Spleen (tissue), 11 donors: ENCODE measurements around the gene ARL5A. TPM values are rescaled to one million over a fixed set of nuclear protein-coding genes. Genes with fewer than 3 reads are reported as not detected.

Experiments used
- DNase-seq: peaks from one replicate; pipeline ENCODE4 v3.0.0-alpha.2; 2020
- H3K27ac ChIP-seq, 8 donors: fragments of 200-600 bp; sonication (generic) in 7 of 8; 1 replicate in 4 of 8; 2 replicates in 4 of 8; pipeline versions ENCODE4 v1.5.0 to v1.8.0; 2016 to 2021; ENCODE audit warnings: inconsistent platforms in 4 of 8, mild to moderate bottlenecking in 4 of 8, moderate library complexity in 1 of 8
- H3K27me3 ChIP-seq, 7 donors: fragments of 200-600 bp; sonication (generic) in 6 of 7; replicated peaks in 1 of 7; 1 replicate in 4 of 7; 2 replicates in 3 of 7; pipeline versions ENCODE4 v1.5.0 to v1.8.0; 2016 to 2021; ENCODE audit warnings: inconsistent platforms in 3 of 7, mild to moderate bottlenecking in 1 of 7
- H3K36me3 ChIP-seq, 6 donors: fragments of 200-600 bp; sonication (generic) in 5 of 6; 1 replicate in 4 of 6; 2 replicates in 2 of 6; pipeline versions ENCODE4 v1.5.0 to v1.8.0; 2016 to 2021; ENCODE audit warnings: inconsistent platforms in 2 of 6
- H3K4me1 ChIP-seq, 6 donors: fragments of 200-600 bp; sonication (generic) in 5 of 6; 1 replicate in 3 of 6; 2 replicates in 3 of 6; pipeline versions ENCODE4 v1.5.0 to v1.8.0; 2016 to 2021; ENCODE audit warnings: inconsistent platforms in 3 of 6
- H3K4me3 ChIP-seq, 8 donors: fragments of 200-600 bp; sonication (generic) in 7 of 8; 1 replicate in 4 of 8; 2 replicates in 4 of 8; pipeline versions ENCODE4 v1.5.0 to v1.8.0; 2016 to 2021; ENCODE audit warnings: inconsistent platforms in 4 of 8, mild to moderate bottlenecking in 4 of 8, moderate library complexity in 2 of 8
- H3K9me3 ChIP-seq, 8 donors: fragments of 200-600 bp; sonication (generic) in 7 of 8; 1 replicate in 4 of 8; 2 replicates in 4 of 8; pipeline versions ENCODE4 v1.5.0 to v1.8.0; 2016 to 2021; ENCODE audit warnings: inconsistent platforms in 4 of 8
- CTCF ChIP-seq, 11 experiments: fragments of 200-600 bp in 7 of 11; fragments of 450-650 bp in 4 of 11; sonication (generic) in 4 of 11; IDR thresholded peaks in 8 of 11; conservative IDR thresholded peaks in 3 of 11; 1 replicate in 7 of 11; 2 replicates in 4 of 11; pipeline versions ENCODE4 v1.4.0 to v1.8.0; 2016 to 2021; ENCODE audit warnings: antibody characterized with exemption in 11 of 11, inconsistent platforms in 4 of 11, mild to moderate bottlenecking in 1 of 11
- POLR2A ChIP-seq, 3 donors: fragments of 450-650 bp; IDR thresholded peaks; one replicate each; pipeline ENCODE4 v1.5.1; 2017; ENCODE audit warnings: antibody characterized with exemption in 3 of 3, mild to moderate bottlenecking in 1 of 3
- POLR2AphosphoS5 ChIP-seq, 3 donors: sonication (generic); formaldehyde crosslinking; IDR thresholded peaks; one replicate each; pipeline ENCODE4 v1.5.1; 2017; ENCODE audit warnings: antibody characterized with exemption in 3 of 3
- WGBS, 5 donors: extraction: QIAGEN DNeasy Blood & Tissue Kit in 3 of 5; methylation state at CpG; one replicate each; pipeline versions ENCODE4 v1.1.5 to v1.1.7; 2013 to 2018; 5-methylcytosine and 5-hydroxymethylcytosine counted together
- intact Hi-C: fragments of 100-400 bp; cut with DNase I; formaldehyde crosslinking; loops from one replicate; pipeline ENCODE4 v1.15.0; 2023; ENCODE audit warnings: low total_unique reads
- polyA plus RNA-seq, 3 donors: library from polyadenylated mRNA; stranded (reverse); fragments of 200-250 nt; gene quantifications; one replicate each; pipeline ENCODE4 v1.2.1, GENCODE V29; 2013
- total RNA-seq, 7 donors: library from RNA; depleted of rRNA in 3 of 7; stranded (reverse); fragments of >200 nt in 3 of 7; fragmentation: NEBNext Ultra II Directional in 4 of 7; extraction: Animal tissue kit (Norgen Biotek cat#: 25700) in 4 of 7; gene quantifications; one replicate each; pipeline versions ENCODE4 v1.1.0 to v1.2.1, GENCODE V29; 2016 to 2021
- donor health status: healthy with polysubstance abuse.
- donor health status: DM: no; HTN: no; CAD: no; lungs with moderate emphysema.
- donor health status: DM: no; HTN: no; CAD: no.
- donor health status: Bipolar disorder and iron deficiency.
- donor health status: healthy.
- donor health status: DM: no; HTN: no; CAD: no.
- donor health status: DM: yes; HTN: yes; CAD: no.

ARL5A gene
- total and polyA plus RNA-seq, 10 donors: 9.5 to 89.9 (median 46.4) TPM

GRCh38 chr2:151849413-151850010 is 21.3 kb upstream of the ARL5A start:
- Histone ChIP-seq H3K36me3 (no peaks in the 10 kb centered on the region), H3K9me3 (no peaks in the 10 kb centered on the region), H3K27ac (no peak overlapping the region), H3K27me3 (no peaks in the 10 kb centered on the region), H3K4me3 (no peak overlapping the region), H3K4me1 (no peaks in the 10 kb centered on the region)
- intact Hi-C loops: no loop called here
- no peak for TF ChIP-seq POLR2AphosphoS5 (IDR thresholded peaks at IDR 0.05)
- no peak for TF ChIP-seq CTCF (IDR thresholded peaks at IDR 0.05 in 8 of 11, conservative IDR thresholded peaks at IDR 0.05 in 3 of 11)
- TF ChIP-seq POLR2A (IDR thresholded peaks at IDR 0.05): no peak
- 76 to 93% (median 88%) methylated on average over 4 of the region's 4 CpGs for WGBS, 5 donors
- no peak for DNase-seq

GRCh38 chr2:151845884-151846283 is 17.7 kb upstream of the ARL5A start:
- DNase-seq: no peak
- intact Hi-C loops: no loop called here
- Histone ChIP-seq H3K9me3 (no peaks in the 10 kb centered on the region), H3K27ac (no peak overlapping the region), H3K4me3 (no peak overlapping the region), H3K4me1 (peaks cover 0 to under 1% (median 0%) of the 10 kb centered on the region in 6 donors), H3K27me3 (no peaks in the 10 kb centered on the region), H3K36me3 (no peaks in the 10 kb centered on the region)
- WGBS, 5 donors: 87 to 97% (median 90%) methylated on average over 2 of the region's 2 CpGs
- TF ChIP-seq CTCF (IDR thresholded peaks at IDR 0.05 in 8 of 11, conservative IDR thresholded peaks at IDR 0.05 in 3 of 11) (no peak), POLR2A (IDR thresholded peaks at IDR 0.05) (no peak), POLR2AphosphoS5 (IDR thresholded peaks at IDR 0.05) (no peak)

- no peak overlapping the region for H3K27ac ChIP-seq
- intact Hi-C loops: no loop called here
- TF ChIP-seq POLR2AphosphoS5 (IDR thresholded peaks at IDR 0.05) (no peak), POLR2A (IDR thresholded peaks at IDR 0.05) (no peak), CTCF (IDR thresholded peaks at IDR 0.05 in 8 of 11, conservative IDR thresholded peaks at IDR 0.05 in 3 of 11) (no peak)
- no peak for DNase-seq
- 90 to 98% (median 94%) methylated on average over 4 of the region's 4 CpGs for WGBS, 5 donors
- H3K27me3 ChIP-seq: no peaks in the 10 kb centered on the region
- no peak overlapping the region for H3K4me3 ChIP-seq
- H3K9me3 ChIP-seq: no peaks in the 10 kb centered on the region
- no peaks in the 10 kb centered on the region for H3K36me3 ChIP-seq
- H3K4me1 ChIP-seq: peaks cover 0 to 5% (median 0%) of the 10 kb centered on the region in 6 donors
Measured at GRCh38 chr2:151845481-151845880, 17.3 kb upstream of the ARL5A start.

- H3K36me3 ChIP-seq: no peaks in the 10 kb centered on the region
- no peak overlapping the region for H3K4me3 ChIP-seq
- WGBS, 5 donors: 56 to 76% (median 60%) methylated on average over 6 of the region's 6 CpGs
- no peak for DNase-seq
- intact Hi-C loops: no loop called here
- no peaks in the 10 kb centered on the region for H3K27me3 ChIP-seq
- H3K27ac ChIP-seq: no peak overlapping the region
- TF ChIP-seq POLR2A (IDR thresholded peaks at IDR 0.05) (no peak), CTCF (IDR thresholded peaks at IDR 0.05 in 8 of 11, conservative IDR thresholded peaks at IDR 0.05 in 3 of 11) (no peak), POLR2AphosphoS5 (IDR thresholded peaks at IDR 0.05) (no peak)
- H3K4me1 ChIP-seq: peaks cover 0 to 5% (median 0%) of the 10 kb centered on the region in 6 donors
- no peaks in the 10 kb centered on the region for H3K9me3 ChIP-seq
Measured at GRCh38 chr2:151844211-151844896, 16.1 kb upstream of the ARL5A start.
